AG09319 (cell line): ENCODE measurements around the gene HS3ST3A1.

Experiments used
- DNase-seq: peaks from one replicate; pipeline ENCODE4 v3.0.0-alpha.2; 2010; ENCODE audit warnings: low read depth; ENCODE audit errors: extremely low read depth
- TF ChIP-seq, protein P1 (sequence below): IDR thresholded peaks from 2 replicates; pipeline ENCODE4 v1.5.1; 2011; ENCODE audit warnings: low read depth, mild to moderate bottlenecking, inconsistent platforms, low read length, moderate library complexity

The HS3ST3A1 gene

DNA sequence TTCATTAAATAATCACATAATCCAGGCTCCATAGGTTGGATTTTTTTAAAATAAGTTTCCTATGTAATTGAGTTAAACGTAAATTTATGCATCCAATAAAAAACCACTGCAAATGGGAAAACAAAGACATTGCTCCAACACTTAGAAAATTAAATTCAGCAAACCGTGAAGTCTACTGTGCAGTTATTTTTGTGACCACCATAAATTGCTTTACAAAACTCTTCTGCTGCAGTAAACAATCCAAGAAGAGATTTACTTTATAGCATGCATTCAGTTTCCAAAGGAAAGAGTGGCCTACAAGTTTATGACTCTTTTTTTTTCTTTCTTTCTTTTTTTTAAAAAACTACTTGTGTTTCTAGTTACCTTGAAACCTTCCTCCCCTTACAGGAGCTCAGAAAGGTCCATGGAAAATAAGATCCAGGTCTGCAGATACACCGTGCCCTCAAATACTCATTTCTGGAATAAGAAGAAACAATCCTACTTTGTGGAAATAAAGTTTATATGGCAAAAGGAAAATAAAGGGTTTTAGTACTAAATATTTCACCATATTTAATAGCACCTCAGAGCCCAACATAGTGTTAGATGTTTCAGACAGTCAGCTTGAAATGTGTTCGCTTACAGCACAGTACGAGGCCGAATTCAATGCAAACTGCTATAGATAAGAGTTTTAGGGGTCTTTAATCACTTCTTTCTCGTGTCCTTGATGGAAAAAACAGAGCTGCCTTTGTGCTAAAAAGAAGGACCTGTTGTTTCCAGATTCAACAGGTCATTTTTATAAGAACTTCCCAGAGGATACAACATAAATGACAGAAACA is 3.2 kb downstream of the HS3ST3A1 start:
- TF ChIP-seq, protein P1, sequence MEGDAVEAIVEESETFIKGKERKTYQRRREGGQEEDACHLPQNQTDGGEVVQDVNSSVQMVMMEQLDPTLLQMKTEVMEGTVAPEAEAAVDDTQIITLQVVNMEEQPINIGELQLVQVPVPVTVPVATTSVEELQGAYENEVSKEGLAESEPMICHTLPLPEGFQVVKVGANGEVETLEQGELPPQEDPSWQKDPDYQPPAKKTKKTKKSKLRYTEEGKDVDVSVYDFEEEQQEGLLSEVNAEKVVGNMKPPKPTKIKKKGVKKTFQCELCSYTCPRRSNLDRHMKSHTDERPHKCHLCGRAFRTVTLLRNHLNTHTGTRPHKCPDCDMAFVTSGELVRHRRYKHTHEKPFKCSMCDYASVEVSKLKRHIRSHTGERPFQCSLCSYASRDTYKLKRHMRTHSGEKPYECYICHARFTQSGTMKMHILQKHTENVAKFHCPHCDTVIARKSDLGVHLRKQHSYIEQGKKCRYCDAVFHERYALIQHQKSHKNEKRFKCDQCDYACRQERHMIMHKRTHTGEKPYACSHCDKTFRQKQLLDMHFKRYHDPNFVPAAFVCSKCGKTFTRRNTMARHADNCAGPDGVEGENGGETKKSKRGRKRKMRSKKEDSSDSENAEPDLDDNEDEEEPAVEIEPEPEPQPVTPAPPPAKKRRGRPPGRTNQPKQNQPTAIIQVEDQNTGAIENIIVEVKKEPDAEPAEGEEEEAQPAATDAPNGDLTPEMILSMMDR: no peak
- no peak for DNase-seq

DNA sequence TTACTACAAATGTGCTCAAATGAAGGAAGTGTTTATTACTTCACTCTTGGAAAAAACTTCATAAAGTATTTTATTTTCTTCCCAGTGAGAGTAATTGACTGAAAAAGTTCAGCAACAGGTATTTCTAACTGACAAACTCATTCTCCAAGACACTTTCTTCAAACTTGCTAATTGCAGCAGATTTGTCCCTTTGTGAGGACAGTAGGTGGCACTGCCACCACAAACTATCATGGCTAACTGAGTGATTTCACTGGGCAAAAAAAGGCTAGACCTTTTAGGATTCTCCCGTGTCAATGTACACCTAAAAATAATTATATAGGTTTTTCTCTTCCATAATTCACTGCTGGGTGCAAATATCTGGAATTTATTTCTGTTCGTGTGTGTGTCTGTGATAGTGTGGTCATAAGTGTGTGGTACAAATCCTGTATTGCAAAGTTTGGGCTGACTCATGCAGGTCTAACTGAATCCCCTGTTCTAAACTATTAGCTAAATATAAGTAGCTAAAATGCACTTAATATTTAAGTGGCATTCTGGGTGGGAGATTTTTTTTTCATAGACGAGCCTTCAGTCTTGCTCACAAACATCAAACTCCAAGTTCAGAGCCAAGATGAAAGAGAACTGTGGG is 3.9 kb downstream of the HS3ST3A1 start:
- TF ChIP-seq, protein P1: peak; percentile 70
- DNase-seq: peak; percentile 42

DNA sequence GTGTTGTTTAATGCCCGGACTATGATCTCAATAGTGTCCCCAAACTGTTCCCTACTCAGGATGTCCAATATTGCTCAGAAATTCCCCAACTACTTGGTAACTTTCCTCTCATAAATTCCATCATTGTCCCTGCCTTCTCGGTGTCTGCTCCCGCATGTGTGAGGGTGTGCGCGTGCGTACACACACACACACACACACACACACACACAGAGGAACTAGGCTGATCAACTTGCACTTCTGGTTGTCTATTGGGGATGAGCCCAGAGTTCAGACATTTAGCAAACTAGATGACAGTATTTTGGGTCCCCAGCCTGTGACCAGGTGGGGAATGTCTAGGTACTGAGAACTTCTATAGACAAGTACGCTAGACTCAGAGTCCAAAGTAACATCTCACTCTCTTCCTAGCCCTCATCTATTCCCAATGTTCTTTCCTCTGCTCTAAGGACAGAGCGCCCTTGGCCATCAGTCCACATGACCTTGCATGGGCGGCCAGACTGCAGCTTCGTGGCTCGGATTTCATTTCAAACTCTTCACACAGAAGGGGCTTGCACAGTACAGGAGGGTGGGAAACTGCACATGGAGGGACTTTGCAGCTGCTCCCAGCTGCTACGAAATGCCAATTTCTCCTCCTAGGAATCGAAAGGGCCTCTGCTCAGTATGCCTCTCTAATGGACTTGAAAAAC is 5.3 kb downstream of the HS3ST3A1 start:
- no peak for DNase-seq
- TF ChIP-seq, protein P1: no peak

DNA sequence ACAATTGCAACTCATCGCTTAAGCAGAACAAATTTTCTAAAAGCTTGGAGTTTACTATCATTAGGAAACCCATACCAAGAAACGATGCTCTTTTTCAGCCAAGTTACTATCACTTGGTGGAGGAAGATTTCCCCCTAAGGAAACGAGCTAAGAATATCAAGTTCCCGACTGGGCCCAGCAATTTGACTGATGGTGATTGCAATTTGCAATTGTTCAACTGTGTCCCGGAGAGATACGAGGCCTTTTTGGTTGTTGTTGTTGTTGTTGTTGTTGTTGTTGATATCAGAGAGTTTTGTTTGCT is 6.2 kb downstream of the HS3ST3A1 start:
- TF ChIP-seq, protein P1: no peak
- DNase-seq: no peak

DNA sequence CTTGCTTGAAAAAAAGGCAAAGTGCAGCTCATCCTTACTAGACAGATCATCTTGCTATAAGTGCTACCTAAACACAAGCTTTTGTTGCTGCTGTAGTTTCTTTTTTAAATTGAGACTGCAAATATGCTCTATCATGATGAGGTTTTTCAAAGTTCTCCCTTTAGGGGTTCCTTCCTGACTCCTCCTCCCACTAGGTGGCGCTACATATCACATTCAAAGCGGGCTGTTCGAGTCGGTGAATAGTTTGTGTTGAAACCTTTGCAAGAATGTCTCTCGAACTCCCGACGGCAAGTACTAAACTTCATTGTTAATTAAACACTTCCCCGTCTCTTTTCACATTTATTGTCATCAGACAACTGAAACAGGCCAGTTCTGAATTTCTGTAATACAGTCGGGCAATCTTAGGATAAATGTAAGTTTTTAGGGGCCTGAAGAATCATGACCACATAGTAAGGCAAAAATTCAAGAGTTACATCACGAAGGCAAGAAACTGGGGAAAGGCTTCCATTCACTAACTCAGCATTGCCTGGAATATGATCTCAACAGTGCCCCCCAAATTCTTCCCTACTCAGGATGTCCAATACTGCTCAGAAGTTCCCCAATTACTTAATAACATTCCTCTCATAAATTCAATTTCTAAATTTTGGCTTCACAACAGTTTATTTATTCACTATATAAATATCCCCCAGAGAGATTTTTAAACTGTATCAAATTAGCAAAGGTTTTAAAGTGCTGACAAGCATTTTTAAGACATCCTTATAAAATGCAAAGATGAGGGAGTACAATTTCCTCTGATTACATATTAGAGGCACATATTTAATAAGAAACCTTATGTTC is 6.7 kb downstream of the HS3ST3A1 start:
- TF ChIP-seq, protein P1: peak; percentile 85
- peak; percentile 73 for DNase-seq

DNA sequence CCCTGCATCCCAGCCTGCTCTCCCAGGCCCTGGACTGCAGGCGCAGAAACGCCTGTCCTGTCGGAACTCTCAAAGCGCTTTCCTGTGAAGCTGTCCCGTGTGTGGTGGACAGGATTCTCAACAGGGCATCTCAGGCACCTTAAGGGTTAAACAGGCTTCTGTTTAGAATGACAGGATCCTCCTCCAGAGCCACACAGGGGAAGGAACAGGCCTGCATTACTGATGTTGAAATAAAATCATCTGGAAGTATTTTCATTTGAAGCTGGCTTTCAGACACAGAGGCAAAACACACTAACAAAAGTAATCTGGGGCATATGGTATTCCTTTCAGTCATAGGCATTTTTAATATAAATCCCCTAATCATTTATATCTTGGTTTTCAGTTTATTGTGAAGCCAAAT is 7.4 kb downstream of the HS3ST3A1 start:
- TF ChIP-seq, protein P1: no peak
- peak; percentile 29 for DNase-seq

DNA sequence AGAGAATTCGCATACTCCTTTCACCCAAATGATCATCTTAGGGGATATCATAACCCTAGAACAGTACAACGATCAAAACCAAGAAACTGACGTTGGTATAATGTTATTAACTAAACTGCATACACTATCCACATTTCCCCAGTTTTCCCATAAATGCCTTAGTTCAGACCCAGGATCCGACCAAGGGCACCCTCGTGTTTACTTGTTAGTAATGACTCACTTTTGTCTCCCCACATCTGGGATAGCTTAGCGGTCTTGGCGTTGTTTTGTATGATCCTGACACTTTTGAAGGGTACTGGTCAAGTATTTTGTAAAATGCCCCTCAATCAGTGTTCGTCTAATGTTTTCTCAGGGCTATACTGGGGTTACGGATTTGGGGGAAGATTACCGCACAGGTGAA is 8.0 kb downstream of the HS3ST3A1 start:
- TF ChIP-seq, protein P1: no peak
- peak; percentile 31 for DNase-seq
